HTERT RPE-1 (cell line): ENCODE results near the gene OR7G3.

ENCODE experiments used
- in situ Hi-C: fragments of 300-500 bp; cut with MboI; formaldehyde crosslinking; loops from 4 replicates; pipeline ENCODE4 v1.14.3; 2020; ENCODE audit warnings: low sequenced_read_pairs

Gene OR7G3

GRCh38 chr19:9126900-9127405, at the start of gene OR7G3:
Gene OR7G3, minus strand, starts transcription at chr19:9126950. Its CDS starts 0 bp downstream, at chr19:9126950.
- in situ Hi-C loops = no loop called here

GRCh38 chr19:9175326-9175725, 48.6 kb upstream of the OR7G3 start:
- in situ Hi-C loops = no loop called here

- in situ Hi-C loops = no loop called here
These were observed 44.7 kb upstream of the OR7G3 start for GRCh38 chr19:9171393-9171991.

- in situ Hi-C loops = no loop called here
These were observed 40.1 kb upstream of the OR7G3 start for GRCh38 chr19:9166846-9167245.

DNA sequence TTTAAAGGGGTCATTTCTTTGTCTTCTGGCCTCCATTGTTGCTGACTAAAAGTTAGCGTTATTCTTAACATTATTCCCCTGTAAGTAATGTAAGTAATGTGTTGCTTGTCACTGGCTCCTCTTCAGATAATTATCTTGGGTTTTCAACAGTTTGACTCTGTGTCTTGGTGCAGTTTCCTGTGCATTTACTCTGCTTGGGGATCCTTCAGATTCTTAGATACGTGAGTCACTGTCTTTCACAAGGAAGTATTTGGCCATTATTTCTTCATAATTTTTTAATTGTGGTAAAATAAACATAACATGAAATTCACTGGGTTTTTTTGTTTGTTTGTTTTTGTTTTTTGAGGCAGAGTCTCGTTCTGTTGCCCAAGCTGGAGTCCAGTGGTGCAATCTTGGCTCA, 38.5 kb upstream of the OR7G3 start:
- in situ Hi-C loops = no loop called here

- in situ Hi-C loops = no loop called here
These were observed 34.7 kb upstream of the OR7G3 start for GRCh38 chr19:9161427-9161826.

- in situ Hi-C loops = no loop called here
These were observed 33.1 kb upstream of the OR7G3 start for GRCh38 chr19:9159891-9160290.

GRCh38 chr19:9156304-9156703, 29.6 kb upstream of the OR7G3 start:
- in situ Hi-C loops = no loop called here

GRCh38 chr19:9155591-9155990, 28.8 kb upstream of the OR7G3 start:
- in situ Hi-C loops = no loop called here

GRCh38 chr19:9151367-9151766, 24.6 kb upstream of the OR7G3 start:
- in situ Hi-C loops = no loop called here

DNA sequence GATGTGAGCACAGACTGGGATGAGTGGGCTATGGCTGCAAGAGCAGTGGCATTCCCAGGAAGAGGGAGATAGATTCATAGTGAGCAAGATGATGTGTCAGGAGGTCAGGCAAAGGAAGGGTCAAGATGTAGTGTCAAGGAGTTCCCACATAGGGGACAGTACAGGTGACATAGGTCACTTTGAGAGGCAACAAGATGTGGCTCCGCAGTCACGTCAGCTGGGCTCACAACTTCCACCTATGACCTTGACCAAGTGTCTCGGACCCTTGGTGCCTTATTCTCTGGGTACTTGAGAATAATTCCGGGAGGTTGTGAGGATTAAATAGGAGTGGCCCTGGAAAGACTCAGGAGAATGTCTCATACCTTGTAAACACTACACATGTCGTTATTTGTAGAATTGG, 23.9 kb upstream of the OR7G3 start:
- in situ Hi-C loops = no loop called here

GRCh38 chr19:9149997-9150396, 23.2 kb upstream of the OR7G3 start:
- in situ Hi-C loops = no loop called here

- in situ Hi-C loops = no loop called here
These were observed 21.9 kb upstream of the OR7G3 start for GRCh38 chr19:9148697-9149096.

GRCh38 chr19:9146882-9147281, 20.1 kb upstream of the OR7G3 start:
- in situ Hi-C loops = no loop called here

DNA sequence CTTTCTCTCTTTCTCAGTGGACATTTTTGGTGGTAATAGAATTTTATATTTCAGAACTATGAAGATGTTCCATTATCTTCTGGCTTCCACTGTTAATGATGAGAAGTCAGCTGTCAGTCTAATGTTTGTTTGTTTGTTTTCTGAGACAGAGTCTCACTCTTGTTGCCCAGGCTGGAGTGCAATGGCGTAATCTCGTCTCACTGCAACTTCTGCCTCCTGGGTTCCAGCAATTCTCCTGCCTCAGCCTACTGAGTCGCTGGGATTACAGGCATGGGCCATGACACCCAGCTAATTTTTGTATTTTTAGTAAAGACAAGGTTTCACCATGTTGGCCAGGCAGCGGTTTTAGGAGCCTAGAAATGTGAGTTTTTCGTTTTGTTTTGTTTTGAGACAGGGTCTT, 18.2 kb upstream of the OR7G3 start:
- in situ Hi-C loops = no loop called here

DNA sequence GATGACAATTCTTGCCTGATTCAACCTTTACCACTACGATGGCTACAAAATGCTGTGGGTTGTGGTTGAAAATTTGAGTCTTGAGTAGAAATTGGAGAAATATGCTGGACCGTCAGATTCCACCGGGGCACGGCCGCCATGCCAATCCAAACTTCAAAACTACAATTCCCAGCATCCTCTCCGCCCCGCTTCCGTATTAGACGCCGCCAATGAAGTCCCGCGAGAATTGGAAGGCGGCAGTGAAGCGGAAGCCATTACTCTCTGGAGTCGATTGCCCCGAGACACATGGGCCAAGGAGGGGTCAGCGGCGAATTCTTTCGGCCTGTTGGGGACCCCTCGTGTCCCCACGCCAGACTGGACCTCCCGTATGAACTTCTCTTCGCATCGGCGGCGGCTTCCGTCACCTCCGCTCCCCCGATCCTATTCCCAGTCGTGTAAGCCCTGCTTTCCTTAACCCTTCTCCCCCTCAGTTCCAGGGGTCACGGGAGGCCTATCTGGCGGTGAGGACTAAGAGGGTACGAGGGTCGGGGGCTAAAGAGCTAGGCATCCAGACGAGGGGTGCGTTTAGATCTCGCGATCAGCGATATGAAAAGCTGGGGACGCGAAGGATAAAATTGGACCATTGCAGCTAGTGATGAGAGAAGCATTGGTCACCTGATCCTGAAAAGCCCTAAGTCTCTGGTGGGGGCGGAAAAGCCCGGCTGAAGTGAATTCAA, 13.6 kb upstream of the OR7G3 start, which contains the start of gene ZNF317:
Gene ZNF317, plus strand, starts transcription at position 239 of the 716 bp plus-strand sequence. CDS start 15,620 bp downstream, outside the sequence.
- in situ Hi-C loops = no loop called here

DNA sequence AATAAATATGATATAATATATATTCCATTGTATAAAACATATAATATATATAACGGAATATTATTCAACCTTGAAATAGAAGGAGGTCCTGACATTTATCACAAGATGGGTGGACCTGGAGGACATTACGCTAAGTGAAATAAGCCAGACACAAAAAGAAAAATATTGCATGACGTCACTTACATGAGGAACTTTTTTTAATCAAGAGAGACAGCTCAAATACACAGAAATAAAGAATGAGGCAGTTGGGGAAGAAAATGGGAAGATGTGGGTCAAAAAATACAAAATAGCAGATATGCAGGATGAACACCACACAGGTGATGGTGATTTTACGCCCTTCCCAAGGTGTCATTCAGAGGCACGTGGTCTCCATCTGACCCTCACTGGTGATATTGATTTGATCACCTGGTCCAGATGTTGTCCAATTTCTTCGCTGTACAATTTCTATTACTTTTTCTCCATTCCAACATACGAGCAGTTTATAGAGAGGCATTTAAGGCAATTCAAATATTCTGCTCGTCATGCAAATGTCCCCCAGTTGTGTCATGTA, 12.9 kb upstream of the OR7G3 start:
- in situ Hi-C loops = no loop called here

GRCh38 chr19:9132422-9132821, 5.7 kb upstream of the OR7G3 start:
- in situ Hi-C loops = no loop called here

GRCh38 chr19:9130965-9131364, 4.2 kb upstream of the OR7G3 start:
- in situ Hi-C loops = no loop called here

DNA sequence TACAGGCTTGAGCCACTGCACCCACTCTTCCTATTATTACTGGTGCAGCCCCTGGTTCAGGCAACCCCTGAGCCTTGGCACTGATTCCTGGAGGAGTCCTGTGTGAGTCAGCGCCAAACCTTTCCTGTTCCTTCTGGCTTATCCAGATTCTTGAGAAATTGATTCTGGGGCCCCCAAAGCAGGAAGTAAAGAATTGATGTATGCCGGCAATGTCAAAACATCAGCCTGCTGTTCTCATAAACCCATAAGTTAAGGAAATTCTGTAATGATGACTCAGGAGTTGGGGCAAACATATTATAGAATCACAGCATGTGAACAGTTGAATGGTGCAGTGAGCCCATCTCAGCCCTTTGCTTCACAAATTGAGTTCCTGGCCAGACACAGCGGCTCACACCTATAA, 1.4 kb upstream of the OR7G3 start:
- in situ Hi-C loops = no loop called here

GRCh38 chr19:9116547-9116946, 10.2 kb downstream of the OR7G3 start:
- in situ Hi-C loops = no loop called here

- in situ Hi-C loops = no loop called here
These were observed 11.4 kb downstream of the OR7G3 start, which contains the start of gene OR7G1 for GRCh38 chr19:9115307-9115813. Gene OR7G1, minus strand, starts transcription at chr19:9115763. Its CDS starts 0 bp downstream, at chr19:9115763.
